ENCODE results near the gene MALT1. TPM values are rescaled to one million over a fixed set of nuclear protein-coding genes. Genes with fewer than 3 reads are reported as not detected.

MALT1 gene
- total and polyA plus RNA-seq, 2 experiments from 2014 or later: 5.2 to 18.8 TPM

DNA sequence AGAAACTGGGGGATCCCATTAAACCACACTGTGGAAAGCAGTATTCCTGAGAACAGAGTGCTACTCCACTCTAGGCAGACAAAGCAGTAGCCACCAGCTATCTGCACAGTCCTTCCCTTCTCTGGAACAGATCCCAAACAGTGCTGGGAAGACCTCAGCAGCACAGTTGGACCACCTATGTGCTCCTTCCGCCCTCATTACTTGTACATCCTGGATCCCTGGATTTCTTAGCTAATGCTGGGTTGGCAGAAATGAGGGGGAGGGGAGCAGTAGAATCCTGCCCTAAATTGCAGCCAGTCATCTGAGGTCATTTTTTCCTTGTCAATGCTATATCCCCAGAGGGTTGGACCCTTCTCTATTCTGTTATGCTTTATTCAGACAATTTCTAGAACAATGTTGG lies 13.8 kb upstream of the MALT1 start (continued):
- TF ChIP-seq, protein P1, sequence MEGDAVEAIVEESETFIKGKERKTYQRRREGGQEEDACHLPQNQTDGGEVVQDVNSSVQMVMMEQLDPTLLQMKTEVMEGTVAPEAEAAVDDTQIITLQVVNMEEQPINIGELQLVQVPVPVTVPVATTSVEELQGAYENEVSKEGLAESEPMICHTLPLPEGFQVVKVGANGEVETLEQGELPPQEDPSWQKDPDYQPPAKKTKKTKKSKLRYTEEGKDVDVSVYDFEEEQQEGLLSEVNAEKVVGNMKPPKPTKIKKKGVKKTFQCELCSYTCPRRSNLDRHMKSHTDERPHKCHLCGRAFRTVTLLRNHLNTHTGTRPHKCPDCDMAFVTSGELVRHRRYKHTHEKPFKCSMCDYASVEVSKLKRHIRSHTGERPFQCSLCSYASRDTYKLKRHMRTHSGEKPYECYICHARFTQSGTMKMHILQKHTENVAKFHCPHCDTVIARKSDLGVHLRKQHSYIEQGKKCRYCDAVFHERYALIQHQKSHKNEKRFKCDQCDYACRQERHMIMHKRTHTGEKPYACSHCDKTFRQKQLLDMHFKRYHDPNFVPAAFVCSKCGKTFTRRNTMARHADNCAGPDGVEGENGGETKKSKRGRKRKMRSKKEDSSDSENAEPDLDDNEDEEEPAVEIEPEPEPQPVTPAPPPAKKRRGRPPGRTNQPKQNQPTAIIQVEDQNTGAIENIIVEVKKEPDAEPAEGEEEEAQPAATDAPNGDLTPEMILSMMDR (conservative IDR thresholded peaks at IDR 0.05; ENCODE audit: low read depth in 2 of 2): no peak

DNA sequence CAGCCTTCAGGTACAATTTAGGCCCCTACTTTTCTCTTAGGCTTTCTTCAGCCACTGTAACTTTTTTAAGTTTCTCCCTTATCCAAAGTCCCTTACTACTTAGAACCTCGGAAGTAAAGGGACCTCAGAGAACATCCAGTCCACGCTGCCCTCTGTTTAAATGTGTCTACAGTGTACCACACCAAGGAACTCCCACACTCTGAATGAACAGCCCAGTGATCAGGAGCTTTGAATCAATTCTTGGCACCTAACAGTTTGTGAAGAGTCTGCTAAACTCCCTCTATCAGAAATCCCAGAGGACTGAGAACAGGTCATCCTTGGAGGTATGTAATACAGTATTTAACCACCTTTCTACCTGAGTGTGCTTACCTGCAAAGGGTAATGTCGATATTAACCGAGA lies 11.6 kb upstream of the MALT1 start:
- Mint-ChIP-seq H3K27me3 (ENCODE audit: insufficient read depth, low read depth, poor library complexity) (no peaks in the 10 kb centered on the region), H3K4me1 (no peaks in the 10 kb centered on the region), H3K9me3 (no peaks in the 10 kb centered on the region), H3K36me3 (ENCODE audit: low read depth) (no peaks in the 10 kb centered on the region), H3K4me3 (no peak overlapping the region), H3K27ac (no peak overlapping the region)
- no peak for TF ChIP-seq POLR2AphosphoS5 (IDR thresholded peaks at IDR 0.05; ENCODE audit: low read depth)
- TF ChIP-seq ZNF114 (CRISPR knock-in tag; IDR thresholded peaks at IDR 0.05): no peak
- no peak for TF ChIP-seq ZNF331 (CRISPR knock-in tag; IDR thresholded peaks at IDR 0.05; ENCODE audit: low read depth)
- no peak for TF ChIP-seq NANOG (IDR thresholded peaks at IDR 0.05; ENCODE audit: borderline replicate concordance)
- TF ChIP-seq, protein P2, sequence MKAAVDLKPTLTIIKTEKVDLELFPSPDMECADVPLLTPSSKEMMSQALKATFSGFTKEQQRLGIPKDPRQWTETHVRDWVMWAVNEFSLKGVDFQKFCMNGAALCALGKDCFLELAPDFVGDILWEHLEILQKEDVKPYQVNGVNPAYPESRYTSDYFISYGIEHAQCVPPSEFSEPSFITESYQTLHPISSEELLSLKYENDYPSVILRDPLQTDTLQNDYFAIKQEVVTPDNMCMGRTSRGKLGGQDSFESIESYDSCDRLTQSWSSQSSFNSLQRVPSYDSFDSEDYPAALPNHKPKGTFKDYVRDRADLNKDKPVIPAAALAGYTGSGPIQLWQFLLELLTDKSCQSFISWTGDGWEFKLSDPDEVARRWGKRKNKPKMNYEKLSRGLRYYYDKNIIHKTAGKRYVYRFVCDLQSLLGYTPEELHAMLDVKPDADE (IDR thresholded peaks at IDR 0.05): no peak
- TF ChIP-seq, protein P3, sequence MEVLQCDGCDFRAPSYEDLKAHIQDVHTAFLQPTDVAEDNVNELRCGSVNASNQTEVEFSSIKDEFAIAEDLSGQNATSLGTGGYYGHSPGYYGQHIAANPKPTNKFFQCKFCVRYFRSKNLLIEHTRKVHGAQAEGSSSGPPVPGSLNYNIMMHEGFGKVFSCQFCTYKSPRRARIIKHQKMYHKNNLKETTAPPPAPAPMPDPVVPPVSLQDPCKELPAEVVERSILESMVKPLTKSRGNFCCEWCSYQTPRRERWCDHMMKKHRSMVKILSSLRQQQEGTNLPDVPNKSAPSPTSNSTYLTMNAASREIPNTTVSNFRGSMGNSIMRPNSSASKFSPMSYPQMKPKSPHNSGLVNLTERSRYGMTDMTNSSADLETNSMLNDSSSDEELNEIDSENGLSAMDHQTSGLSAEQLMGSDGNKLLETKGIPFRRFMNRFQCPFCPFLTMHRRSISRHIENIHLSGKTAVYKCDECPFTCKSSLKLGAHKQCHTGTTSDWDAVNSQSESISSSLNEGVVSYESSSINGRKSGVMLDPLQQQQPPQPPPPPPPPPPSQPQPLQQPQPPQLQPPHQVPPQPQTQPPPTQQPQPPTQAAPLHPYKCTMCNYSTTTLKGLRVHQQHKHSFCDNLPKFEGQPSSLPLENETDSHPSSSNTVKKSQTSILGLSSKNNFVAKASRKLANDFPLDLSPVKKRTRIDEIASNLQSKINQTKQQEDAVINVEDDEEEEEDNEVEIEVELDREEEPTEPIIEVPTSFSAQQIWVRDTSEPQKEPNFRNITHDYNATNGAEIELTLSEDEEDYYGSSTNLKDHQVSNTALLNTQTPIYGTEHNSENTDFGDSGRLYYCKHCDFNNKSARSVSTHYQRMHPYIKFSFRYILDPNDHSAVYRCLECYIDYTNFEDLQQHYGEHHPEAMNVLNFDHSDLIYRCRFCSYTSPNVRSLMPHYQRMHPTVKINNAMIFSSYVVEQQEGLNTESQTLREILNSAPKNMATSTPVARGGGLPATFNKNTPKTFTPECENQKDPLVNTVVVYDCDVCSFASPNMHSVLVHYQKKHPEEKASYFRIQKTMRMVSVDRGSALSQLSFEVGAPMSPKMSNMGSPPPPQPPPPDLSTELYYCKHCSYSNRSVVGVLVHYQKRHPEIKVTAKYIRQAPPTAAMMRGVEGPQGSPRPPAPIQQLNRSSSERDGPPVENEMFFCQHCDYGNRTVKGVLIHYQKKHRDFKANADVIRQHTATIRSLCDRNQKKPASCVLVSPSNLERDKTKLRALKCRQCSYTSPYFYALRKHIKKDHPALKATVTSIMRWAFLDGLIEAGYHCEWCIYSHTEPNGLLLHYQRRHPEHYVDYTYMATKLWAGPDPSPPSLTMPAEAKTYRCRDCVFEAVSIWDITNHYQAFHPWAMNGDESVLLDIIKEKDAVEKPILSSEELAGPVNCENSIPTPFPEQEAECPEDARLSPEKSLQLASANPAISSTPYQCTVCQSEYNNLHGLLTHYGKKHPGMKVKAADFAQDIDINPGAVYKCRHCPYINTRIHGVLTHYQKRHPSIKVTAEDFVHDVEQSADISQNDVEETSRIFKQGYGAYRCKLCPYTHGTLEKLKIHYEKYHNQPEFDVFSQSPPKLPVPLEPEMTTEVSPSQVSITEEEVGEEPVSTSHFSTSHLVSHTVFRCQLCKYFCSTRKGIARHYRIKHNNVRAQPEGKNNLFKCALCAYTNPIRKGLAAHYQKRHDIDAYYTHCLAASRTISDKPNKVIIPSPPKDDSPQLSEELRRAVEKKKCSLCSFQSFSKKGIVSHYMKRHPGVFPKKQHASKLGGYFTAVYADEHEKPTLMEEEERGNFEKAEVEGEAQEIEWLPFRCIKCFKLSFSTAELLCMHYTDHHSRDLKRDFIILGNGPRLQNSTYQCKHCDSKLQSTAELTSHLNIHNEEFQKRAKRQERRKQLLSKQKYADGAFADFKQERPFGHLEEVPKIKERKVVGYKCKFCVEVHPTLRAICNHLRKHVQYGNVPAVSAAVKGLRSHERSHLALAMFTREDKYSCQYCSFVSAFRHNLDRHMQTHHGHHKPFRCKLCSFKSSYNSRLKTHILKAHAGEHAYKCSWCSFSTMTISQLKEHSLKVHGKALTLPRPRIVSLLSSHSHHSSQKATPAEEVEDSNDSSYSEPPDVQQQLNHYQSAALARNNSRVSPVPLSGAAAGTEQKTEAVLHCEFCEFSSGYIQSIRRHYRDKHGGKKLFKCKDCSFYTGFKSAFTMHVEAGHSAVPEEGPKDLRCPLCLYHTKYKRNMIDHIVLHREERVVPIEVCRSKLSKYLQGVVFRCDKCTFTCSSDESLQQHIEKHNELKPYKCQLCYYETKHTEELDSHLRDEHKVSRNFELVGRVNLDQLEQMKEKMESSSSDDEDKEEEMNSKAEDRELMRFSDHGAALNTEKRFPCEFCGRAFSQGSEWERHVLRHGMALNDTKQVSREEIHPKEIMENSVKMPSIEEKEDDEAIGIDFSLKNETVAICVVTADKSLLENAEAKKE (CRISPR knock-in tag; IDR thresholded peaks at IDR 0.05): no peak
- no peak for TF ChIP-seq EZH2 (IDR thresholded peaks at IDR 0.05; ENCODE audit: low read depth, unreplicated experiment)
- no peak for TF ChIP-seq CREB1 (CRISPR knock-in tag; IDR thresholded peaks at IDR 0.05; ENCODE audit: low read depth)
- Histone ChIP-seq H3K79me2 (replicated peaks; ENCODE audit: insufficient read depth) (no peaks in the 10 kb centered on the region), H3K27me3 (ENCODE audit: insufficient read depth) (no peaks in the 10 kb centered on the region), H3K36me3 (ENCODE audit: insufficient read depth) (no peaks in the 10 kb centered on the region), H4K20me1 (replicated peaks; ENCODE audit: insufficient read depth) (no peaks in the 10 kb centered on the region), H3K4me2 (no peak overlapping the region), H3K27ac (ENCODE audit: low read depth) (no peak overlapping the region), H2AFZ (no peak overlapping the region), H3K4me1 (ENCODE audit: insufficient read depth) (no peaks in the 10 kb centered on the region), H3F3A (replicated peaks; ENCODE audit: low read depth) (no peaks in the 10 kb centered on the region), H3K9me2 (ENCODE audit: insufficient read depth) (no peaks in the 10 kb centered on the region), H3K4me3 (no peak overlapping the region)
- ATAC-seq: no peak
- no peak for DNase-seq (ENCODE audit: low spot score)
